HG02588 (cell line): Measurements from ENCODE around the gene TLR10.
"Not testable (repeated sequence)": the region's sequence is repeated elsewhere in the genome, so short reads cannot be mapped to it uniquely, and the experiment has no call there.

Experiments
- ATAC-seq: cut with Tn5 transposase; IDR thresholded peaks from one replicate; pipeline ENCODE4 v1.9.1; 2021; ENCODE audit warnings: mild to moderate bottlenecking, moderate library complexity; ENCODE audit not compliant: unreplicated experiment

Gene TLR10

DNA sequence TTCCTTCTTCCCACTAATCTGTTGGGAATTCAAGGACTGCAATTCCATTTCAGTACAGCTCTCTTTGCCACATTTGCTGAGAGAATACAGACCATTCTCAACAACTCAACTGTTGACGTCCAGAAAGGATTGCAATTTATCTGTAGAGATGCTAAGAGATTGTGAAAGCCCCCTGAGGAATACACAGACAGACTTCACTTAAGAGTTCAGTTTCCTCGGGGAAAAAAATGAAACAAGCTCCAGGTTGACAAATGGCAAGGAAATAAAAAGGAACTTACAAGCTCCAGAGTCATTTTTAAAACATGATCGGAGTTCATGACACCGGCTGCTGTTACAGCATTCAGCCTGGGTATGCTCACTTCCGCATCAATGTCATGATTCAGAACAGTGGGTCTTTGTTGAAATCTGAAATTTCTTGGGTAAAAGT lies 13.8 kb downstream of the TLR10 start:
- ATAC-seq = no peak

GRCh38 chr4:38766940-38767339 lies 15.8 kb downstream of the TLR10 start:
- ATAC-seq = not testable (repeated sequence)

GRCh38 chr4:38765382-38765781 lies 17.4 kb downstream of the TLR10 start:
- ATAC-seq = no peak

DNA sequence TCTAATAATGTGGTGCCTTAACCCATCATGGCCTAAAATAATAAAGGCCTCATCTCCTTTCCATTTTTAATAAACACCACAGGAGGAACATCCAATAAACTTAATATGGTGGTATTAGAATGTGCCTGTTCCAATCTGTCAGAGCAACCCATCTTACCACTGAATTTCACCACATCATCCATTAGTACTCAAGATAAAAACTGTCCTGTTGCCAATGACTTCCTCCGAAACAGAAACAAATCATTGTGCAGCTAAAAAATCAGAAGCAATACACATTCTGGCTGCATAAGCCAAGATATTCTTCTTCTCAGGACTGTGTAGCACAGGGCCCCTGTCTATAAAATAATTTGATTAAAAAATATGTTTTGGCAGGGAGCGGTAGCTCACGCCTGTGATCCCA lies 18.5 kb downstream of the TLR10 start:
- ATAC-seq = no peak

DNA sequence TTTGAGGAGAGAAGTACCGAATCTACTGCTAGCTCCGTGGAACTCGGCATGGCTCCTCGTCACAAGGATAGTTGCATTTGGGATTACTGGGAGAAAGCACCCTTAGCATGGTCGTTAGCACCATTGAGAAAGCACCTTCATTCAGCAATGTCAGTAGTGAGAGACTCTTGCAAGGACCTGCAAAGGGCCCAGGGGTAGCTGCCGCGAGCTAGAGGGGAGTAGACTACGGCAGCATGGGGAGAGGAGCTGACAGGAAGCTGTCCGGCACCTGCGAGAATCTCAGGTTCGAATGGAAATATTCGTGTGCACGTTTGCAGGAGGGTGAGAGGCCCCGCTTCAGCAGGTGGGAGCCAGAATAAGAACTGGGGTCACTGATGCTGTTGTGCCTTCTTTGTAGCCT lies 20.2 kb downstream of the TLR10 start:
- no peak for ATAC-seq

- ATAC-seq = no peak
Observed at GRCh38 chr4:38759790-38760122, 23.0 kb downstream of the TLR10 start.

DNA sequence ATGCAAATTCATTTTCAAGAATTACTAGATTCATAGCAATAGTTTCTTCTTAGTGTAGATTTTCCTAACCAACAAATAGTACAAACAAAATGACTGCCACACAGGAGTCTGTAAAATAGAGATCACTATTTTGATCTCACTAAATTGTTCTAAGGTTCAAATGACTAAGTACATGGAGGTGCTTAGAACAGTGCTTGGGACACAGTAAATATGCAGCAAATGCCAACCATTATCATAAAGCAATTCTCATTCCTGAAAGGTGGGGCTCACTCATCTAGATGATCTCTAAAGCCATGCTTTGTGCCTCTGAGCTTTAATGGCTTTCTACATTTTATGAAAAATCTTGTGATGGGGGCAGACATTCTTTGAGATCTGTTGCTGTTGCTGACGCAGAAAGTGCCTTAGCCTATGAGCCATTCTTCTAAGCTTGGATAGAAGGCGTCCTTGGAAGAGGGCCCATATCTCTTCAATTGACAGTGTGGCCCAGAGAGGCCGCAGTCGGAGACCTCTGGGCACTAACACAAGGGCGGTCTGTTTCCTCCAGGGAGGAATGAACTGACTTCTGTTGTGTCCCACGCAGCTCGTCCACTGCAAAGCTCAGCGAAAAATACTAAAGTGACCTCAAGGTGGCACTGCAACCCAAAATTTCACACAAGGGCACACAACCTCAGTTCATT lies 23.5 kb downstream of the TLR10 start:
- no peak for ATAC-seq

- ATAC-seq = no peak
Observed at GRCh38 chr4:38757945-38758600, 24.7 kb downstream of the TLR10 start.

- no peak for ATAC-seq
Observed at GRCh38 chr4:38752941-38753806, 29.6 kb downstream of the TLR10 start.

GRCh38 chr4:38752372-38752940 lies 30.3 kb downstream of the TLR10 start:
- peak; percentile 97 for ATAC-seq

GRCh38 chr4:38751341-38752010 lies 31.3 kb downstream of the TLR10 start:
- ATAC-seq = no peak

DNA sequence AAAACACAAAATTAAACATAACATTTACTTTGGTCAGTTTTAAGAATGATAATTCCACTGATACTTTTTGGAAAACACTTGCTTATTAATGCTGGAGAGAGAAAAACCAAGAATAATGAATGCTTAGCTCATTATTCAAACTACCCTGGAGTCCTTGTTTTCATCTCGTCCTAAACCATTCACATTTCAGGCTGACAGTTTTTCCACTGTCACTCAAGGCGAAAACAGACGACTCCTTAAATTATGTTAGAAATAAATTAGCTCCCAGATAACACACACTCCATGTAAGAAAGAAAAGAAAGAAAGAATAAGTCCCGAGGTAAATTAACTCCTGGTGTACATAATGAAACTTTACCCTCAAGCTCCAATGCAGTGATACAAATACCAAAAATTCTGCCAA lies 33.5 kb downstream of the TLR10 start:
- ATAC-seq = no peak

GRCh38 chr4:38747629-38748028 lies 35.2 kb downstream of the TLR10 start:
- no peak for ATAC-seq

- ATAC-seq = no peak
Observed at GRCh38 chr4:38745881-38746280, 36.9 kb downstream of the TLR10 start.

GRCh38 chr4:38743866-38744265 lies 38.9 kb downstream of the TLR10 start:
- ATAC-seq = no peak

GRCh38 chr4:38740303-38740702 lies 42.5 kb downstream of the TLR10 start:
- no peak for ATAC-seq

- no peak for ATAC-seq
Observed at GRCh38 chr4:38738940-38739803, 43.6 kb downstream of the TLR10 start.

GRCh38 chr4:38735870-38736269 lies 46.9 kb downstream of the TLR10 start:
- ATAC-seq = no peak

GRCh38 chr4:38734911-38735310 lies 47.9 kb downstream of the TLR10 start:
- no peak for ATAC-seq

DNA sequence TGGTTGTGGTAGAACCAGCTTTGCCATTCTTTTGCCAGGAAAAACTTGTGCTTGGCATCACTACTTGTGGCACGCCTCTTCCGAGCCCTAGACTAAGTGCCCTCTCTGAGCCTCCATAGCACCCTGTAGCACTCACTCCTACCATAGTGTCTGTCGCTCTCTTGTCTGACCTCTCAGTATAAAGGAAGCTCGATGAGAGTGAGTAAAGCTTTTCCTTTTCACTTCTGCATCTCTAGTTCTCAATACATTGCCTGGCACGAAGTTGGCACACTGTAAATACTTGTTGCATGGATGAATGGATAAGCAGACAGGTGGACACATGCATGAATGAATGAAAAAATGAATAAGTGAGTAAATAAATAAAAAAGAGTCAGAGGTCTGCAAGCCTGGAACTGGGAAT lies 48.3 kb downstream of the TLR10 start:
- no peak for ATAC-seq
